ENCODE measurements around the gene FBXW5. TPM values are rescaled to one million over a fixed set of nuclear protein-coding genes. Genes with fewer than 3 reads are reported as not detected.
A peak's percentile ranks its signal among the peaks of the same experiment; 100 is the strongest.

The FBXW5 gene
- total and polyA plus RNA-seq, 10 of the 15 experiments (the other 5 are each of a cell fraction or from before 2014, with no cell fraction given) = 0.21 to 97.3 (median 44.5) TPM

DNA sequence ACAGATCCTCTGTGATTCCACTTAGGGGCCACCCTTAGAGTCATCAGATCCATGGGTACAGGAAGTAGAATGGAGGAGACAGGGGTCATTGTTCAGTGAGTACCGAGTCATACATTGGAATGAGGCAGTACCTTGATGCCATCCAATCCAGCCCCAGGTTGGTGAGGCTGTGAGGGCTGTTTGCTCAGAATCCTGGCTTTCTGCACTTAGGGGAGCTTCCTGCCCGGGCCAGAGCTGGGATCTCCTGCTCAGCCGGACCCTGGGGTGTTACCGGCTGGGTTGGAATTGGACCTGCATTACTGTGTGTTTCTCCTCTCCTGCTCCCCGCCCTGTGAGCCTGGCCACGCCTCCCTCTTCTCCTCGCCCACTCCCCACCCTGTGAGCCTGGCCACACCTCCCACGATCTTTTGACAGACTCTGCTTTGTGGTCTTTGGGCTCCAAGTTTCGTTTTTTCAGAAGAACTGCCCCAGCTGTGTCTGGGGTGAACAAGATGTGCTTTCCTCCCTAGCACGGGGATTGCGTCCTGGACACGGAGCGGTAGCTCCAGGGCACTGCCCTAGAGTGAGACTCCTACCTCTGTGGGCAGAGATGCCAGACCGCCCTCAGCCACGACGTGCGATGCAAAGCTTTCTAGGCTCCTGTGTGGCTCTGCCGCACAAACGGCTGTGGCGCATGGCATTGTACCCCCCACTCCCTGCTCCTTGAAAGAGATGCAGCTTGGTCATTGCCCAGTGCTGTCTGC, 42.9 kb downstream of the FBXW5 start (continued):
- TF ChIP-seq, protein P1, sequence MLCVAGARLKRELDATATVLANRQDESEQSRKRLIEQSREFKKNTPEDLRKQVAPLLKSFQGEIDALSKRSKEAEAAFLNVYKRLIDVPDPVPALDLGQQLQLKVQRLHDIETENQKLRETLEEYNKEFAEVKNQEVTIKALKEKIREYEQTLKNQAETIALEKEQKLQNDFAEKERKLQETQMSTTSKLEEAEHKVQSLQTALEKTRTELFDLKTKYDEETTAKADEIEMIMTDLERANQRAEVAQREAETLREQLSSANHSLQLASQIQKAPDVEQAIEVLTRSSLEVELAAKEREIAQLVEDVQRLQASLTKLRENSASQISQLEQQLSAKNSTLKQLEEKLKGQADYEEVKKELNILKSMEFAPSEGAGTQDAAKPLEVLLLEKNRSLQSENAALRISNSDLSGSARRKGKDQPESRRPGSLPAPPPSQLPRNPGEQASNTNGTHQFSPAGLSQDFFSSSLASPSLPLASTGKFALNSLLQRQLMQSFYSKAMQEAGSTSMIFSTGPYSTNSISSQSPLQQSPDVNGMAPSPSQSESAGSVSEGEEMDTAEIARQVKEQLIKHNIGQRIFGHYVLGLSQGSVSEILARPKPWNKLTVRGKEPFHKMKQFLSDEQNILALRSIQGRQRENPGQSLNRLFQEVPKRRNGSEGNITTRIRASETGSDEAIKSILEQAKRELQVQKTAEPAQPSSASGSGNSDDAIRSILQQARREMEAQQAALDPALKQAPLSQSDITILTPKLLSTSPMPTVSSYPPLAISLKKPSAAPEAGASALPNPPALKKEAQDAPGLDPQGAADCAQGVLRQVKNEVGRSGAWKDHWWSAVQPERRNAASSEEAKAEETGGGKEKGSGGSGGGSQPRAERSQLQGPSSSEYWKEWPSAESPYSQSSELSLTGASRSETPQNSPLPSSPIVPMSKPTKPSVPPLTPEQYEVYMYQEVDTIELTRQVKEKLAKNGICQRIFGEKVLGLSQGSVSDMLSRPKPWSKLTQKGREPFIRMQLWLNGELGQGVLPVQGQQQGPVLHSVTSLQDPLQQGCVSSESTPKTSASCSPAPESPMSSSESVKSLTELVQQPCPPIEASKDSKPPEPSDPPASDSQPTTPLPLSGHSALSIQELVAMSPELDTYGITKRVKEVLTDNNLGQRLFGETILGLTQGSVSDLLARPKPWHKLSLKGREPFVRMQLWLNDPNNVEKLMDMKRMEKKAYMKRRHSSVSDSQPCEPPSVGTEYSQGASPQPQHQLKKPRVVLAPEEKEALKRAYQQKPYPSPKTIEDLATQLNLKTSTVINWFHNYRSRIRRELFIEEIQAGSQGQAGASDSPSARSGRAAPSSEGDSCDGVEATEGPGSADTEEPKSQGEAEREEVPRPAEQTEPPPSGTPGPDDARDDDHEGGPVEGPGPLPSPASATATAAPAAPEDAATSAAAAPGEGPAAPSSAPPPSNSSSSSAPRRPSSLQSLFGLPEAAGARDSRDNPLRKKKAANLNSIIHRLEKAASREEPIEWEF (IDR thresholded peaks at IDR 0.05; ENCODE audit: insufficient replicate concordance, low read depth, low read length) = no peak
- TF ChIP-seq SP1 (IDR thresholded peaks at IDR 0.05; ENCODE audit: low read depth, low read length) (peak; percentile 46), NFYB (IDR thresholded peaks at IDR 0.05; ENCODE audit: insufficient read depth, low read depth, low read length) (no peak), TCF3 (IDR thresholded peaks at IDR 0.05; ENCODE audit: borderline replicate concordance, insufficient read depth, low read depth, low read length) (peak; percentile 73; the same call in 1 of the 2 replicates), LARP7 (IDR thresholded peaks at IDR 0.05) (peak; percentile 78; the same call in 1 of the 2 replicates), ZZZ3 (IDR thresholded peaks at IDR 0.05; ENCODE audit: control insufficient read depth, insufficient read length, low read depth) (no peak), CREM (IDR thresholded peaks at IDR 0.05; ENCODE audit: low read depth) (no peak), IKZF1 (conservative IDR thresholded peaks at IDR 0.05) (peak; percentile 74), TCF12 (IDR thresholded peaks at IDR 0.05; ENCODE audit: low read depth, low read length) (peak; percentile 77), ZNF217 (IDR thresholded peaks at IDR 0.05) (no peak), KDM1A (IDR thresholded peaks at IDR 0.05; ENCODE audit: borderline replicate concordance) (no peak), IRF4 (IDR thresholded peaks at IDR 0.05; ENCODE audit: low read depth, low read length) (no peak; the same call in 1 of the 2 replicates), EP300 (IDR thresholded peaks at IDR 0.05; ENCODE audit: borderline replicate concordance in 1 of 2, control insufficient read depth in 1 of 2, low read depth in 2 of 2, low read length in 2 of 2) (no peak), RAD21 (IDR thresholded peaks at IDR 0.05; ENCODE audit: insufficient read depth, low read depth, low read length) (no peak), MEF2A (IDR thresholded peaks at IDR 0.05; ENCODE audit: insufficient read depth, low read depth, low read length) (no peak), FOS (IDR thresholded peaks at IDR 0.05; ENCODE audit: borderline replicate concordance, extremely low read depth, insufficient read length) (no peak)
- TF ChIP-seq, protein P2, sequence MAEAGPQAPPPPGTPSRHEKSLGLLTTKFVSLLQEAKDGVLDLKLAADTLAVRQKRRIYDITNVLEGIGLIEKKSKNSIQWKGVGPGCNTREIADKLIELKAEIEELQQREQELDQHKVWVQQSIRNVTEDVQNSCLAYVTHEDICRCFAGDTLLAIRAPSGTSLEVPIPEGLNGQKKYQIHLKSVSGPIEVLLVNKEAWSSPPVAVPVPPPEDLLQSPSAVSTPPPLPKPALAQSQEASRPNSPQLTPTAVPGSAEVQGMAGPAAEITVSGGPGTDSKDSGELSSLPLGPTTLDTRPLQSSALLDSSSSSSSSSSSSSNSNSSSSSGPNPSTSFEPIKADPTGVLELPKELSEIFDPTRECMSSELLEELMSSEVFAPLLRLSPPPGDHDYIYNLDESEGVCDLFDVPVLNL (IDR thresholded peaks at IDR 0.05; ENCODE audit: low read depth, low read length) = no peak
- TF ChIP-seq, protein P3, sequence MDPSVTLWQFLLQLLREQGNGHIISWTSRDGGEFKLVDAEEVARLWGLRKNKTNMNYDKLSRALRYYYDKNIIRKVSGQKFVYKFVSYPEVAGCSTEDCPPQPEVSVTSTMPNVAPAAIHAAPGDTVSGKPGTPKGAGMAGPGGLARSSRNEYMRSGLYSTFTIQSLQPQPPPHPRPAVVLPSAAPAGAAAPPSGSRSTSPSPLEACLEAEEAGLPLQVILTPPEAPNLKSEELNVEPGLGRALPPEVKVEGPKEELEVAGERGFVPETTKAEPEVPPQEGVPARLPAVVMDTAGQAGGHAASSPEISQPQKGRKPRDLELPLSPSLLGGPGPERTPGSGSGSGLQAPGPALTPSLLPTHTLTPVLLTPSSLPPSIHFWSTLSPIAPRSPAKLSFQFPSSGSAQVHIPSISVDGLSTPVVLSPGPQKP (IDR thresholded peaks at IDR 0.05; ENCODE audit: low read depth, low read length) = no peak
- TF ChIP-seq, protein P4, sequence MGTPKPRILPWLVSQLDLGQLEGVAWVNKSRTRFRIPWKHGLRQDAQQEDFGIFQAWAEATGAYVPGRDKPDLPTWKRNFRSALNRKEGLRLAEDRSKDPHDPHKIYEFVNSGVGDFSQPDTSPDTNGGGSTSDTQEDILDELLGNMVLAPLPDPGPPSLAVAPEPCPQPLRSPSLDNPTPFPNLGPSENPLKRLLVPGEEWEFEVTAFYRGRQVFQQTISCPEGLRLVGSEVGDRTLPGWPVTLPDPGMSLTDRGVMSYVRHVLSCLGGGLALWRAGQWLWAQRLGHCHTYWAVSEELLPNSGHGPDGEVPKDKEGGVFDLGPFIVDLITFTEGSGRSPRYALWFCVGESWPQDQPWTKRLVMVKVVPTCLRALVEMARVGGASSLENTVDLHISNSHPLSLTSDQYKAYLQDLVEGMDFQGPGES (IDR thresholded peaks at IDR 0.05) = no peak
